A673 (cell line): Measurements from ENCODE around the gene ZNHIT6.

Experiments used
- CTCF ChIP-seq: fragments of 300-800, 200-600 bp; sonication (generic); conservative IDR thresholded peaks from 2 replicates; pipeline ENCODE4 v1.5.1; 2017; ENCODE audit warnings: low read depth, mild to moderate bottlenecking, antibody characterized with exemption, low read length, moderate library complexity, mixed read lengths
- EZH2 ChIP-seq: fragments of 200-600 bp; sonication (generic); IDR thresholded peaks from 2 replicates; pipeline ENCODE4 v1.6.1; 2017; ENCODE audit warnings: borderline replicate concordance, low read depth, mild to moderate bottlenecking, mixed read lengths, antibody characterized with exemption, low read length; ENCODE audit not compliant: poor library complexity, severe bottlenecking

- TF ChIP-seq CTCF (no peak), EZH2 (no peak)
Measured at GRCh38 chr1:85621430-85621829, 86.8 kb downstream of the ZNHIT6 start.
